GM12878 (cell line): ENCODE data around the gene OSBPL5. TPM values are rescaled to one million over a fixed set of nuclear protein-coding genes. Genes with fewer than 3 reads are reported as not detected.

Experiments used
- CBX5 ChIP-seq: sonication (generic); IDR thresholded peaks from 2 replicates; pipeline ENCODE4 v1.6.1; 2016; ENCODE audit warnings: low read depth, moderate library complexity, mild to moderate bottlenecking, inconsistent platforms
- CEBPB ChIP-seq, 2 experiments: fragments of 150-350 bp in 1 of 2; IDR thresholded peaks; 2 replicates each; pipeline ENCODE4 v1.6.1; 2012 to 2014; ENCODE audit warnings: low read depth in 2 of 2, low read length in 2 of 2, borderline replicate concordance in 1 of 2, inconsistent platforms in 1 of 2
- CHD2 ChIP-seq: IDR thresholded peaks from 2 replicates; pipeline ENCODE4 v1.6.1; 2011; ENCODE audit warnings: low read depth, low read length, improper control_type of control experiment, borderline replicate concordance
- FOXK2 ChIP-seq: fragments of 450-650 bp; IDR thresholded peaks from 2 replicates; pipeline ENCODE4 v1.6.1; 2017; ENCODE audit warnings: mild to moderate bottlenecking, moderate library complexity
- IKZF2 ChIP-seq, 2 experiments: fragments of 450-650 bp; IDR thresholded peaks; 2 replicates each; pipeline ENCODE4 v1.6.1; 2017; ENCODE audit warnings: mild to moderate bottlenecking in 2 of 2, moderate library complexity in 2 of 2
- JUND ChIP-seq: IDR thresholded peaks from 2 replicates; pipeline ENCODE4 v1.6.1; 2012; ENCODE audit warnings: low read depth, mild to moderate bottlenecking, low read length, improper control_type of control experiment, moderate library complexity
- KLF5 ChIP-seq: fragments of 450-650 bp; IDR thresholded peaks from 2 replicates; pipeline ENCODE4 v1.6.1; 2014; ENCODE audit warnings: mild to moderate bottlenecking; ENCODE audit not compliant: partially characterized antibody
- LARP7 ChIP-seq: fragments of 450-650 bp; IDR thresholded peaks from 2 replicates; pipeline ENCODE4 v1.6.1; 2017; ENCODE audit warnings: mild to moderate bottlenecking
- MTA2 ChIP-seq: fragments of 450-650 bp; IDR thresholded peaks from 2 replicates; pipeline ENCODE4 v1.6.1; 2016; ENCODE audit warnings: low read depth, mild to moderate bottlenecking, moderate library complexity
- MTA3 ChIP-seq: IDR thresholded peaks from 2 replicates; pipeline ENCODE4 v1.6.1; 2012; ENCODE audit warnings: low read length, inconsistent platforms, borderline replicate concordance
- MXI1 ChIP-seq: fragments of 150-350 bp; IDR thresholded peaks from 2 replicates; pipeline ENCODE4 v1.6.1; 2011; ENCODE audit warnings: low read depth, mild to moderate bottlenecking, inconsistent platforms, low read length, improper control_type of control experiment
- NFIC ChIP-seq: IDR thresholded peaks from 2 replicates; pipeline ENCODE4 v1.6.1; 2012; ENCODE audit warnings: low read depth, mild to moderate bottlenecking, inconsistent platforms, low read length, moderate library complexity
- SUPT20H ChIP-seq: IDR thresholded peaks from 2 replicates; pipeline ENCODE4 v1.6.1; 2011; ENCODE audit warnings: low read depth, mild to moderate bottlenecking, low read length, moderate library complexity, borderline replicate concordance; ENCODE audit not compliant: control insufficient read depth
- SUZ12 ChIP-seq: fragments of 200-600 bp; sonication (generic); IDR thresholded peaks from one replicate; pipeline ENCODE4 v1.6.1; 2018; ENCODE audit warnings: antibody characterized with exemption, mild to moderate bottlenecking; ENCODE audit not compliant: unreplicated experiment
- TBL1XR1 ChIP-seq: IDR thresholded peaks from 2 replicates; pipeline ENCODE4 v1.6.1; 2012; ENCODE audit warnings: low read depth, low read length, improper control_type of control experiment
- TCF3 ChIP-seq: IDR thresholded peaks from 2 replicates; pipeline ENCODE4 v1.6.1; 2012; ENCODE audit warnings: low read depth, mild to moderate bottlenecking, low read length, borderline replicate concordance; ENCODE audit not compliant: insufficient read depth
- ZBED1 ChIP-seq: IDR thresholded peaks from 2 replicates; pipeline ENCODE4 v1.6.1; 2016; ENCODE audit warnings: borderline replicate concordance
- ZNF384 ChIP-seq: IDR thresholded peaks from 2 replicates; pipeline ENCODE4 v1.6.1; 2012; ENCODE audit warnings: low read depth, mild to moderate bottlenecking, low read length, improper control_type of control experiment, borderline replicate concordance
- polyA plus RNA-seq, 11 experiments: library from polyadenylated mRNA; depleted of rRNA in 4 of 11; unstranded in 6 of 11; stranded (reverse) in 5 of 11; fragments of >200 nt; fragmentation: Nextera tagmentation in 4 of 11; fragmentation: Illumina TruSeq in 1 of 11; extraction: Ambion mirVana in 4 of 11; extraction: Trizol in 1 of 11; gene quantifications; 1 replicate in 1 of 11; 2 replicates in 10 of 11; pipeline versions ENCODE4 v1.2.1 to v1.2.3, GENCODE V29; 2011 to 2016; ENCODE audit warnings: inconsistent platforms in 2 of 11, missing spikeins in 2 of 11, low read depth in 1 of 11
- total RNA-seq, 4 experiments: library from RNA; depleted of rRNA in 3 of 4; stranded (reverse); fragments of >200 nt in 3 of 4; fragmentation: Illumina TruSeq in 1 of 4; extraction: Trizol in 1 of 4; gene quantifications; 2 replicates each; pipeline versions ENCODE4 v1.2.1 to v1.2.3, GENCODE V29; 2013 to 2021
- TF ChIP-seq, protein P1 (sequence below), 3 experiments: IDR thresholded peaks in 2 of 3; conservative IDR thresholded peaks in 1 of 3; 2 replicates each; pipeline ENCODE4 v1.5.1; 2011; ENCODE audit warnings: low read depth in 3 of 3, low read length in 3 of 3, mild to moderate bottlenecking in 3 of 3, control low read depth in 2 of 3, moderate library complexity in 2 of 3, inconsistent platforms in 1 of 3, mixed read lengths in 1 of 3; ENCODE audit not compliant: control insufficient read depth in 2 of 3, insufficient read depth in 1 of 3; ENCODE audit errors: extremely low read depth in 1 of 3
- TF ChIP-seq, protein P2 (sequence below): fragments of 450-650 bp; IDR thresholded peaks from 2 replicates; pipeline ENCODE4 v1.6.1; 2017; ENCODE audit warnings: mild to moderate bottlenecking
- TF ChIP-seq, protein P3 (sequence below): fragments of 450-650 bp; formaldehyde crosslinking; IDR thresholded peaks from 2 replicates; pipeline ENCODE4 v1.4.0; 2020; ENCODE audit warnings: mild to moderate bottlenecking, moderate library complexity

The OSBPL5 gene
- total and polyA plus RNA-seq, 10 of the 15 experiments (the other 5 are each of a cell fraction or from before 2014, with no cell fraction given) = not detected

DNA sequence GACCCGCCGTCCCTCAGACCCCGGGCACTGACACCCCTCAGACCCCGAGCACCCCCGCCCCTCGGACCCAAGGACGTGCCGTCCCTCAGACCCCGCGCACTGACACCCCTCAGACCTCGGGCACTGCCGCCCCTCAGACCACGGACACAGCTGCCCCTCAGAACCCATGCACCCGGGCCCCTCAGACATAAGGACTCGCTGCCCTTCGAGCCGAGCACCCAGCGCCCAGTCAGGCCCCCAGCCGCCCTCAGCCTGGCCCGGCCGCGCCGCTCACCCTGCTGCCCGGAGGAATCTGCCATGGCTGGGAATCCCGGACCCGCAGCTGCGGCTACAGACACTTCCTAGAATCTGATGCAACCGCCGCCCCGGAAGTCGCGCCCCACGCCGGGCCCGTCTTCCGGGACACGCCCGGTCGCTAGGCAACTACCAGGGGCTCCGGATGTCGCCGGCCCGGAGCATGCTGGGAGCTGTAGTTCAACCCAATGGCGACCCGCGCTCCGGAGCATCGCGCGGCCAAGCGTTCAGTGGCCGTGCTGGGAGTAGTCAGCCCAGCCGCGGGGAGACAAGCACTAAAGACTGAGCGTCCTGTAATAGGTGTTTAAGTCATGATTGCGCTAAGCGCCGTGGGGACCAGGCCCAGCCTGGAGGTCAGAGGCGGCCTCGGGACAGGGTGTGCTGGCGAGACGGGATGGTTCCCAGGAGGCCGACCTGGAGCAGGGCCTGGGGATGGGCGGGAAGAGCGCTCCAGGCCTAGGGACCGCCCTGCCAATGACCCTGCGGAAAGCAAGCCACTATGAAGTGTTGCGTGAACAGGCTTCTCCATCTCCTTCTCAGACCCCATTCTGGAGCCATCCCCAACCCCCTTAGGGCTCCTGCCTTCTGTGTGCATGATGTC lies 107.8 kb downstream of the OSBPL5 start, which contains the start of gene CARS1 (continued):
- TF ChIP-seq KLF5 = no peak
- TF ChIP-seq IKZF2 (IDR thresholded peaks at IDR 0.05) = peak in 1 of 2 experiments; percentile 29; a peak in 1 of 4 replicates
- no peak for TF ChIP-seq ZBED1
- TF ChIP-seq NFIC = no peak
- TF ChIP-seq CEBPB (IDR thresholded peaks at IDR 0.05; ENCODE audit: borderline replicate concordance in 1 of 2, low read depth in 2 of 2, low read length in 2 of 2) = peak in 1 of 2 experiments; percentile 90; a peak in 2 of 4 replicates
- TF ChIP-seq, protein P1, sequence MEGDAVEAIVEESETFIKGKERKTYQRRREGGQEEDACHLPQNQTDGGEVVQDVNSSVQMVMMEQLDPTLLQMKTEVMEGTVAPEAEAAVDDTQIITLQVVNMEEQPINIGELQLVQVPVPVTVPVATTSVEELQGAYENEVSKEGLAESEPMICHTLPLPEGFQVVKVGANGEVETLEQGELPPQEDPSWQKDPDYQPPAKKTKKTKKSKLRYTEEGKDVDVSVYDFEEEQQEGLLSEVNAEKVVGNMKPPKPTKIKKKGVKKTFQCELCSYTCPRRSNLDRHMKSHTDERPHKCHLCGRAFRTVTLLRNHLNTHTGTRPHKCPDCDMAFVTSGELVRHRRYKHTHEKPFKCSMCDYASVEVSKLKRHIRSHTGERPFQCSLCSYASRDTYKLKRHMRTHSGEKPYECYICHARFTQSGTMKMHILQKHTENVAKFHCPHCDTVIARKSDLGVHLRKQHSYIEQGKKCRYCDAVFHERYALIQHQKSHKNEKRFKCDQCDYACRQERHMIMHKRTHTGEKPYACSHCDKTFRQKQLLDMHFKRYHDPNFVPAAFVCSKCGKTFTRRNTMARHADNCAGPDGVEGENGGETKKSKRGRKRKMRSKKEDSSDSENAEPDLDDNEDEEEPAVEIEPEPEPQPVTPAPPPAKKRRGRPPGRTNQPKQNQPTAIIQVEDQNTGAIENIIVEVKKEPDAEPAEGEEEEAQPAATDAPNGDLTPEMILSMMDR (IDR thresholded peaks at IDR 0.05 in 2 of 3, conservative IDR thresholded peaks at IDR 0.05 in 1 of 3; ENCODE audit: control insufficient read depth in 2 of 3, extremely low read depth in 1 of 3, insufficient read depth in 1 of 3, low read depth in 3 of 3, low read length in 3 of 3) = no peak
- TF ChIP-seq SUPT20H = no peak
- TF ChIP-seq MXI1 = peak; percentile 99
- TF ChIP-seq, protein P2, sequence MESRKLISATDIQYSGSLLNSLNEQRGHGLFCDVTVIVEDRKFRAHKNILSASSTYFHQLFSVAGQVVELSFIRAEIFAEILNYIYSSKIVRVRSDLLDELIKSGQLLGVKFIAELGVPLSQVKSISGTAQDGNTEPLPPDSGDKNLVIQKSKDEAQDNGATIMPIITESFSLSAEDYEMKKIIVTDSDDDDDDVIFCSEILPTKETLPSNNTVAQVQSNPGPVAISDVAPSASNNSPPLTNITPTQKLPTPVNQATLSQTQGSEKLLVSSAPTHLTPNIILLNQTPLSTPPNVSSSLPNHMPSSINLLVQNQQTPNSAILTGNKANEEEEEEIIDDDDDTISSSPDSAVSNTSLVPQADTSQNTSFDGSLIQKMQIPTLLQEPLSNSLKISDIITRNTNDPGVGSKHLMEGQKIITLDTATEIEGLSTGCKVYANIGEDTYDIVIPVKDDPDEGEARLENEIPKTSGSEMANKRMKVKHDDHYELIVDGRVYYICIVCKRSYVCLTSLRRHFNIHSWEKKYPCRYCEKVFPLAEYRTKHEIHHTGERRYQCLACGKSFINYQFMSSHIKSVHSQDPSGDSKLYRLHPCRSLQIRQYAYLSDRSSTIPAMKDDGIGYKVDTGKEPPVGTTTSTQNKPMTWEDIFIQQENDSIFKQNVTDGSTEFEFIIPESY = no peak
- no peak for TF ChIP-seq SUZ12
- no peak for TF ChIP-seq ZNF384
- peak; percentile 59; the same call in 1 of the 2 replicates for TF ChIP-seq LARP7
- no peak; the same call in 1 of the 2 replicates for TF ChIP-seq FOXK2
- TF ChIP-seq TCF3 = 0 out of 2 replicates have a peak, but pooled peaks have one; percentile 47
- TF ChIP-seq CBX5 = no peak
- no peak for TF ChIP-seq MTA2
- peak; percentile 81 for TF ChIP-seq CHD2
- no peak for TF ChIP-seq JUND
- TF ChIP-seq TBL1XR1 = peak; percentile 72; the same call in 1 of the 2 replicates
- TF ChIP-seq MTA3 = no peak
- TF ChIP-seq, protein P3, sequence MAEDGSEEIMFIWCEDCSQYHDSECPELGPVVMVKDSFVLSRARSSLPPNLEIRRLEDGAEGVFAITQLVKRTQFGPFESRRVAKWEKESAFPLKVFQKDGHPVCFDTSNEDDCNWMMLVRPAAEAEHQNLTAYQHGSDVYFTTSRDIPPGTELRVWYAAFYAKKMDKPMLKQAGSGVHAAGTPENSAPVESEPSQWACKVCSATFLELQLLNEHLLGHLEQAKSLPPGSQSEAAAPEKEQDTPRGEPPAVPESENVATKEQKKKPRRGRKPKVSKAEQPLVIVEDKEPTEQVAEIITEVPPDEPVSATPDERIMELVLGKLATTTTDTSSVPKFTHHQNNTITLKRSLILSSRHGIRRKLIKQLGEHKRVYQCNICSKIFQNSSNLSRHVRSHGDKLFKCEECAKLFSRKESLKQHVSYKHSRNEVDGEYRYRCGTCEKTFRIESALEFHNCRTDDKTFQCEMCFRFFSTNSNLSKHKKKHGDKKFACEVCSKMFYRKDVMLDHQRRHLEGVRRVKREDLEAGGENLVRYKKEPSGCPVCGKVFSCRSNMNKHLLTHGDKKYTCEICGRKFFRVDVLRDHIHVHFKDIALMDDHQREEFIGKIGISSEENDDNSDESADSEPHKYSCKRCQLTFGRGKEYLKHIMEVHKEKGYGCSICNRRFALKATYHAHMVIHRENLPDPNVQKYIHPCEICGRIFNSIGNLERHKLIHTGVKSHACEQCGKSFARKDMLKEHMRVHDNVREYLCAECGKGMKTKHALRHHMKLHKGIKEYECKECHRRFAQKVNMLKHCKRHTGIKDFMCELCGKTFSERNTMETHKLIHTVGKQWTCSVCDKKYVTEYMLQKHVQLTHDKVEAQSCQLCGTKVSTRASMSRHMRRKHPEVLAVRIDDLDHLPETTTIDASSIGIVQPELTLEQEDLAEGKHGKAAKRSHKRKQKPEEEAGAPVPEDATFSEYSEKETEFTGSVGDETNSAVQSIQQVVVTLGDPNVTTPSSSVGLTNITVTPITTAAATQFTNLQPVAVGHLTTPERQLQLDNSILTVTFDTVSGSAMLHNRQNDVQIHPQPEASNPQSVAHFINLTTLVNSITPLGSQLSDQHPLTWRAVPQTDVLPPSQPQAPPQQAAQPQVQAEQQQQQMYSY (CRISPR knock-in tag) = no peak
